GM11168 (cell line): Measurements from ENCODE around the gene ABI3.
"Not testable (repeated sequence)": the region's sequence is repeated elsewhere in the genome, so short reads cannot be mapped to it uniquely, and the experiment has no call there.

ENCODE experiments used
- in situ Hi-C: fragments of 300-500 bp; cut with MboI; formaldehyde crosslinking; loops from one replicate; pipeline ENCODE4 v1.12.0; 2022; ENCODE audit warnings: low sequenced_read_pairs; ENCODE audit not compliant: unreplicated experiment

ABI3 gene

DNA sequence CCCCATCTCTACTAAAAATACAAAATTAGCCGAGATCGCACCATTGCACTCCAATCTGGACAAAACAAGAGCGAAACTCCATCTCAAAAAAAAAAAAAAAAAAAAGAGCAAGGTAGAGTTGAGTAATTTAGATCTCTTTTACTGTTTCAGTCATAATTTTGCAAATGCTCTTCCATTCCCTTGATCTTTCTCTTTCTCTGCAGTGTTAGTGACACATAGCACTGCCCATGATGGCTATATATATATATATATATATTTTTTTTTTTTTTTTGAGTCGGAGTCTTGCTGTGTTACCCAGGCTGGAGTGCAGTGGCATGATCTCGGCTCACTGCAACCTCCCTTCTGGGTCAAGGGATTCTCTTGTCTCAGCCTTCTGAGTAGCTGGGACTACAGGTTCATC lies 32.3 kb downstream of the ABI3 start:
- in situ Hi-C loops = no loop called here

DNA sequence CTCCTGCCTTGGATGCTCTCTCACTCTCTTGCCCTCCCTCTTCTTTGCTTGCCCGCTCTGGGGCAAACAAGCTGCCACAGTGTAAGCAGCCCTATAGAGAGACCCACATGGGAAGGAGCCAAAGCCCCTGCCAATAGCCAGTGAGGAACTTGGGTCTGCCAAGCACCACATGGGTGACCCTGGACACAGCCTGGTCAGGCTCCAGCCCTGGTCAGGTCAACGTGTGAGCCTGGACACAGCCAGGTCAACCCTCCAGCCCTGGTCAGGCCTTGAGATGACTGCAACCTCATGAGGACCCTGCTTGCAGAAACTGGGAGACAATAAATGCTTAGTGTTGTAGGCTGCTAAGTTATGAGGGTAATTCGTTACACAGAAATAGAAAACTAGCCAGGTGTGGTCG lies 34.3 kb downstream of the ABI3 start:
- in situ Hi-C loops = no loop called here

DNA sequence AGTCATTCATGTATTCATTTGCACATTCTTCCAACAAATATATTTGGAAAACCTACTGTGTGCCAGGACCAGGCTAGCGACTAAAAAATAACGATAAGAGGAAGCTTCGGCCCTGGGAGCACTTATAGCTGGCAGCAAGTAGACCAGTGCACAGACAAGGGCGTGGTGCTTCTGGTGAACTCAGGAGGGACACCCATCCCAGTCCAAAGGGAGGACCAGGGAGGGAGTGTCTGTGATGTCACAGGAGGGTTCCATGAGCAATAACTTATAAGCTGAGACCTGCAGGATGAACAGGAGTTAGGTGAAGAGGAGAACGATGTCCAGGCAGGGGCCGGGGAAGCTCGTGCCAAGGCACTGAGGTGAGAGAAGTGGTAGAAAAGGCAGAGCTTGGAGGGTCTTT lies 37.4 kb downstream of the ABI3 start:
- in situ Hi-C loops = no loop called here

DNA sequence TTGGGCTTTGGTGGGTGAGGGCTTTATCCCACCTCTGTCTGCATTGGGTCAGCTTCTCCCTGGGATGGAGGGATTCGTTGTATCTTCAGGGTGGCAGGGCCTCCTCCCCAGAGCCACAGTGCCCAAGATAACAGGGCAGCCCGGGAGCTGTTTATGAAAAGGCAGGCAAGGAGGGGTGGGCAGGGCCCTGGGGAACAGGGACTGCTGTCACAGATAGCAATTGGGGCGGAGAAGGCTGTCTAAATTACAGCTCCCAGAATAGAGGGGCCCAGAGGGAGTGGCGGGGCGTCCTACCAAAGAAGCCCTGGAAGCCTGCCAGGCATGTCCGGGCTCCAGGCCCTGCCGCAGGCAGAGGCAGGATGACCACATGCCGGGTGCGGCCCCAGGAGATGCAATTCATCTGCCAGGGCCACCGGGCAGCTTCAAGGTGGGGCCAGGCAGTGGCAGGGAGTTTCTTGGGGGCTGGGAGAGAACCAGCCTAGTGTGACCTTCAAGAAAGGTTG lies 38.8 kb downstream of the ABI3 start:
- in situ Hi-C loops = no loop called here

DNA sequence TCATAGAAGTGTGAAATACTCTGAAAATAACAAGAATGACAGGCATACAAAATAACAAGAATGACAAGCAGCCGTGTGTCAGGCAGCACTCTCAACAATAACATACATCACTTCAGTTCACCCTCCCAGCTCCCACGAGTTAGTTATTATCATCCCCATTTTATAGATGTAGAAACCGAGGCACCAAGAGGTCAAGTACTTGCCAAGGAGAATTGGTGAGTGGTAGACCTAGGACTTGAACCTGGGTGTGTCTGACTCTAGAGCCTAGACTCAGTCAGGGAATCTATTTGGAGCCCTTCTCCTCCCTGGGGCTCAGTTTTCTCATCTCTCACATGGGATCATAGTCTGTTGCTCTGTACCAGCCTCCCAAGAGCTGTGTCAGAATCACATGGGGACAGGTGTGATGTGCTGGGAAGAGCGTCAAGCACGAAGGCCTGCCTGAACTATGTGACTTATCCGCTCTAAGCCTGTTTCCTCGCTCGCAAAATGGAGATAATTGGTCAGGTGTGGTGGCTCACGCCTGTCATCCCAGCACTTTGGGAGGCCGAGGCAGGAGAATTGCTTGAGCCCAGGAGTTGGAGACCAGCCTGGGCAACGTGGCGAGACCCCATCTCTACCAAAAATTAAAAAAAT lies 39.5 kb downstream of the ABI3 start:
- in situ Hi-C loops = no loop called here

DNA sequence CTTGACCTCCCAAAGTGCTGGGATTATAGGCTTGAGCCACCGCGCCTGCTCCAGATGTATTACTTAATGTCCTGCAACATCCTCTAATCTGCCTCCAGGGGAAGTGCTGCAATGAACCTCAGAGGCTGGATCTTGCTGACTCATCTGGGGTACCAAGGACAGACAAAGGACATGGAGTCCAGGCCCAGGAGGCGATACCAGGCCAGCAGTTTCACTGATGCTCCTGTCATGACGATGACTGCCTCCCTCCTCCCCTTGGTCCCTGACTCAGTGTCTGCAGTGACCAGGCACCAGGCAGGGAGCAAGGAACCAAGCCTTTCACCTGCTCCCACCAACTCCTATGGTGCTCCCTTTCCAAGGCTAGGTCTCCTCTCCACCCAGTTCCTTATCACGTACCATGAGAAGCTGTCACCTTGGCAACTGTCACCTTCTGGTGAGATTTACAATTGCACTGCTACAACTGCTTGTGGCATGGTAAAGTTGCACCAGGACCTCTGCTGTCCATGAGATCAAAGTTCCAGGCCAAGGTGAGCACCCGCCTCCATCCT lies 41.7 kb downstream of the ABI3 start:
- in situ Hi-C loops = no loop called here

DNA sequence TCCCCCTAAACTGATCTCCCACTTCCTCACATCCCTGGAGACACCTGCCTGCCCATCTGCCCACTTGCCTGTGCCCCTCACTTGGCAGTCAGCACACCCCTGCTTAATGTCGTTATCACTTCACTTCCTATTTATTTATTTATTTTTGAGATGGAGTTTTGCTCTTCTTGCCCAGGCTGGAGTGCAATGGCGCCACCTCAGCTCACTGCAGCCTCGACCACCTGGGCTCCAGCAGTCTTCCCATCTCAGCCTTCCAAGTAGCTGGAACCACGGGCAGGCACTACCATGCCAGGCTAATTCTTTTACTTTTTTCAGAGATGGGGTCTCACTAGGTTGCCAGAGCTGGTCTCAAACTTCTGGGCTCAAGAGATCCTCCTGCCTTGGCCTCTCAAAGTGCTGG lies 43.6 kb downstream of the ABI3 start:
- in situ Hi-C loops = no loop called here

DNA sequence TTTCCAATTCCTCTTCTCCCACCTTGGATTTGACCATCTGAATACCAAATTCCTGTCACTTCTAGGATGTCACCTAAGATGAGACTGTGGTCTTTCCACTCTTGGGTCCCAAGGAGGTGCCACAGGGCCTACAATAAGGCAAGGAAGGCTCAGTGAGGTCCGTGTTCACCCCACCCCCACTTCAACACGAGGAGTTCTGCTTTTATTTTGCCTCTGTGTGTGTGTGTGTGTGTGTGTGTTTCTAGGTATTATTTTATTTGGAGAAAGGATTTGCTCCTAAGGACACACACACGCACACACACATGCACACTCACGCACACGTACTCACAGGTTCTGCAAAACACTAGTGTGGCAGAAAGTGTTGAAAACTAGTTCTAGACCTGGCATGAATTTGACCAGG lies 44.6 kb downstream of the ABI3 start:
- in situ Hi-C loops = no loop called here

DNA sequence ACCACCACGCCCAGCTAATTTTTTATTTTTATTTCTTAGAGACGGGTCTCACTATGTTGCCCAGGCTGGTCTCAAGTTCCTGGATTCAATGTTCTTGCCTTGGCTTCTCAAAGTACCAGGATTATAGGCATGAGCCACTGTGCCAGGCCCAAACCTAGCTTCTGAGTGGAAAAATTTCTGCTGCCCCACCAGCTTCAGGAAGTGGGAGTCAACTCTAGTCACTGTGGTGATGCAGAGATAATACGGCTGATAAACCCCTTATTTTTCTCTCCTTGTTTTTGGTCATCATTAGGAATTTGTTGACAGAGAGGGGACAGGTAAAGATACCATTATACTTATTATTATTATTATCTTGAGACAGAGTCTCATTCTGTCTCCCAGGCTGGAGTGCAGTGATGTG lies 47.9 kb downstream of the ABI3 start:
- in situ Hi-C loops = no loop called here

DNA sequence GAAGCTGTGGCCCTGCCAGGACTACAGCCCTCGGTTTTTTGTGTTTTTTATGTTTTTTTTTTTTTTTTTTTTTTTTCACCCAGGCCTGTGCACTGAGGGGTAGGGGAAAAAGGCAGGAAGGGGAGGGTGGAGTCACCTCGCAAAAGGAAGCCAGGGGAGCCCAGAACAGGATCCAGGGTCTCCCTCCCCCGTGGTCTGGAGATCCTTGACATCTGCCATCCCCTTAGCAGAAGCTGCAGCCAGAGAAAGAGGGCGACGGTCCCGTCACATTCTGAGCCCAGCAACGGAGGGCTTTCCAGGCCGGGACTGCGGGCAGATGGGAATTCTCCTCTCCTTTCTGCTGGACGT lies 49.1 kb downstream of the ABI3 start:
- in situ Hi-C loops = no loop called here

DNA sequence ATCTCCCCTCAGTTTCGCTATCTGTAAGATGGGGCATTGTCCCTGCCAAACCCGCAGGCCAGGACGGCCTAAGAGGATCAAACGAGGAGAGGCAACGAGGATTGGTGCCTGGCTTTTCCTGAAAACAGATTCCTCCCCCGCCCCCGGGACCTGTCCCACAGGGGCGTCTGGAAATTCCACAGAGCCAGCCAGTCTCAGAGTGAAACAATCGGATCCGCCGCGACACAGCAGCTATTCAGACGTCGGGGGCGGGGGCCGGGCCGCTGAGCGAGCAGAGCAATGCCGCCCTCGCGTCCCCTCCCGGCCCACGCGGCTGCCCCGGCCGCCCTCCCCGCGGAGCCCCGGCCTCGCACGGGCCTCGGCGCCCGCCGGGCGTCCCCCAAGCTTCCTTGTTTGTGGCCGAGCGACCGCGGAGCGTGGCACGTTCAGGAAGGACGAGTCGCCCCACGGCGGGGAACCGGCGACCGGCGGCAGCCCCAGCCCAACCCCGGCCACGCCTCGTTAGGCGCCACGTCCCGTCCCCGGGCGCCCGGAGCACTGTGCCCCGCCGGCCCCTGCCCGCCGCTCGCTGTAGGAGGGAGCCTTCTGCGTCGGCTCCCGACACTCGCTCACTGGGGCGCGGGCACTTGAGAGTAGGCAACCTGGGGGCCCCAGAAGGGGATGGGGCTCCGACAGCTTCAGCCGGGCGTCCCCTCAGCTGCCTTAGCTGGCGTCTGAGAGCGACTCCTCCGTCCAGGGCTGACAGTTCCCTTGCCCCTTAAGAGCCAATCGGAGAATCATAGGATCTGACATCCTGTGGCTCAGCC lies 49.7 kb downstream of the ABI3 start:
- in situ Hi-C loops = no loop called here

DNA sequence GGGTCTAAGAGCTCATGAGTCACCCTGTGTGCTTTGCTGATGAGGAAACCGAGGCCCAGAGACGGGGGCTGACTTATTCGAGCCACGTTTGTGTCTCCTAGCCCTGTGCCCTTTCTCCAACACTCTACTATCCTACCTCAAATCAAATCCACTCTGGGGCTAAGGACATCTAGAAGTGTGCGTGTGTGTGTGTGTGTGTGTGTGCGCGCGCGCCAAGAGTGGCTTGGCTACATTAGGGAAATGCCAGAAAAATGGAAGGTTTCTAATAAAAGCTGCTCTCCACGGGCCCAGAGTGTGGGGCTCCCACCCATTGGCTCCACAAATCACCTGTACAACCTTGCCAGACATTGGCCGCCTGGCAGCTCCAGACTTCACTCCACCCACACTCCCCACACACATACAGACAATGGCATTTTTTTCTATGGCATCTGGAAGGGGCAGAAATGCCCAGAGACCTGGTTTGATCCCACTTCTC lies 50.3 kb downstream of the ABI3 start:
- in situ Hi-C loops = no loop called here

DNA sequence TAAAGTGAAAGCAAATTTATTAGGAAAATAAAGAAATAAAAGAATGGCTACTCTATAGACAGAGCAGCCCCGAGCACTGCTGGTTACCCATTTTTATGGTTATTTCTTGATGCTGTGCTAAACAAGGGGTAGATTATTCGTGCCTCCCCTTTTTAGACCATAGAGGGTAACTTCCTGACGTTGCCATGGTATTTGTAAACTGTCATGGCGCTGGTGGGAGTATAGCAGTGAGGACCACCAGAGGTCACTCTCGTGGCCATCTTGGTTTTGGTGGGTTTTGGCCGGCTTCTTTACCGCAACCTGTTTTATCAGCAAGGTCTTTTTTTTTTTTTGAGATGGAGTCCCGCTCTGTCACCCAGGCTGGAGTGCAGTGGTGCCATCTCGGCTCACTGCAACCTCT lies 51.0 kb downstream of the ABI3 start:
- in situ Hi-C loops = not testable (repeated sequence)

DNA sequence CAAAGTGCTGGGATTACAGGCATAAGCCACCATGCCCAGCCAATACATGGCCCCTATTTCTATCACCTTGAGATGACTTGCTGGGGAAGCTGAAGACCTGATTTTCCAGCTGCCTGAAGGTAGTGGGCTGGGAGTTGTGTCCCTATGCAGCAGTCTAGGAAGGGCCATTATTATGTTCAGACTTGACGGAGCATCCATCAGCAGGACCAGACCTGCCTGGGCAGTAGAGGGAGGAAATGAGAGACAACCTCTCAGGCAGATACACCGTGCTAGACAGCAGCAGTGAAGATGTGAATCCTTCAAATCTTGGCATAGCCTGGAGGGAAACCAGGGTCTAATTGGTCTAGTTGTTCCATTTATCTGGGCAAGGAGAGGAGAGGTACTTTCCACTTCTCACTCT lies 55.7 kb downstream of the ABI3 start:
- in situ Hi-C loops = no loop called here

DNA sequence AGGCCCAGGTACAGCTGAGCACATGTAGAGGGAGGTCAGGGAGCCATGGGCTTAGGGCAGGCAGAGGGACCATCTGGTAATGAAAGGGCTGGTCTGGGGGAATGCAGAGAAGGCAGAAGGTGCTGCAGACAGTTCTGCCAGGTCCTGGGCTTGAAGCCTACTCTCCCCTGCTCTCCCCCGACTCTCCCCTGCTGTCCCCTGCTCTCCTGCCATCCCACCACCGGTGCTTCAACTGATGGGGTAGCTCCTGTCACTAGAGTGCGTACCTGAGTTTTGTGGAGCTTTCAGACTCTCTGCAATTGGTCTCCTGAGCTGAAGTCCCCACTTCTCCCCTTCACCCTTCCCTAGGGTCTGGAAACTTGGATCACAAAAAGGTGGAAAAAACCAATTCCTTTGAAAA lies 57.4 kb downstream of the ABI3 start:
- in situ Hi-C loops = no loop called here

DNA sequence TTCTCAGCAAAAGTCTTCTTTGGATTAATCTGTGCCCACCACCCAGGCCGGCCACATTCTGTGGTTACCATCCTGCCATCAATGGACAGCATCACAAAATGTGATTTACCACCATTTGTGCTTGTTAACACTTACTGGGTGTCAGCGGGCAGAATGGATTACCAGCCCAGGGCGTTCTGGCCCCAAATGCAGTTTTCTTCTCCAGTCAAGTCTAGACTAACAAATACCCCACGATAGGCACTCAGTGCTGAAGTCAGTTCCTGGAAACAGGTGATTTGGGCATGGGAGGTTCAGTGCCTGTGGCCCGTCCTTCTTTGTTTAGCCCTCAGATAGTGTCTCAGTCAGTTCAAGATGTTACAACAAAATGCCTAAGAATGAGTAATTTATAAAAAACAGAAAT lies 58.8 kb downstream of the ABI3 start:
- in situ Hi-C loops = no loop called here
